PC-3 (cell line): ENCODE results near the gene STXBP4. TPM values are rescaled to one million over a fixed set of nuclear protein-coding genes. Genes with fewer than 3 reads are reported as not detected.

ENCODE experiments used
- ATAC-seq: fragments of 200-7000 bp; cut with Tn5 transposase; 2 replicates; pipeline ENCODE4 v1.9.1; 2020; ENCODE audit warnings: mild to moderate bottlenecking, moderate library complexity
- BruUV-seq: library from RNA; stranded (reverse); fragments of 400-500 nt; replicated peaks from 2 replicates; lab custom pipeline; 2021; lab: Mats Ljungman, UMichigan
- CTCF ChIA-PET: fragments of 300-600 bp; sonication (Branson Sonifier 250); formaldehyde crosslinking; loops from one replicate; lab custom pipeline; 2022; ENCODE audit warnings: antibody characterized with exemption; lab: Charles Lee
- POLR2A ChIA-PET: fragments of 300-600 bp; sonication (Branson Sonifier 250); formaldehyde crosslinking; loops from one replicate; lab custom pipeline; 2022; ENCODE audit warnings: antibody characterized with exemption; ENCODE audit not compliant: unreplicated experiment; lab: Charles Lee
- DNase-seq: peaks from one replicate; pipeline ENCODE4 v3.0.0-alpha.2; 2015
- H2AFZ ChIP-seq: fragments of 300-600 bp; sonication (generic); 2 replicates; pipeline ENCODE4 v1.6.0; 2016; ENCODE audit warnings: antibody characterized with exemption, low read length
- H3F3A ChIP-seq: fragments of 300-600 bp; sonication (generic); one replicate; pipeline ENCODE4 v1.6.0; 2017; ENCODE audit warnings: antibody characterized with exemption, low read length, control low read depth, mild to moderate bottlenecking; ENCODE audit not compliant: unreplicated experiment
- H3K27ac ChIP-seq: fragments of 300-600 bp; sonication (generic); 2 replicates; pipeline ENCODE4 v1.5.1; 2016; ENCODE audit warnings: mild to moderate bottlenecking, low read length
- H3K27me3 ChIP-seq: fragments of 300-600 bp; sonication (generic); 2 replicates; pipeline ENCODE4 v1.6.1; 2016; ENCODE audit warnings: low read length, mixed read lengths
- H3K36me3 ChIP-seq: fragments of 300-600 bp; sonication (generic); 2 replicates; pipeline ENCODE4 v1.6.1; 2016; ENCODE audit warnings: low read depth, mixed run types, low read length, mixed read lengths
- H3K4me1 ChIP-seq: fragments of 300-600 bp; sonication (generic); 2 replicates; pipeline ENCODE4 v1.5.1; 2016; ENCODE audit warnings: low read length; ENCODE audit not compliant: insufficient read depth
- H3K4me2 ChIP-seq: fragments of 300-600 bp; sonication (generic); 2 replicates; pipeline ENCODE4 v1.6.0; 2016; ENCODE audit warnings: low read length
- H3K4me3 ChIP-seq: fragments of 300-600 bp; sonication (generic); 2 replicates; pipeline ENCODE4 v1.5.1; 2016; ENCODE audit warnings: mild to moderate bottlenecking, low read length, mixed read lengths
- H3K79me2 ChIP-seq: fragments of 300-600 bp; sonication (generic); 2 replicates; pipeline ENCODE4 v1.6.1; 2017; ENCODE audit warnings: low read length, mixed read lengths
- H3K9ac ChIP-seq: fragments of 300-600 bp; sonication (generic); 2 replicates; pipeline ENCODE4 v1.6.0; 2016; ENCODE audit warnings: mild to moderate bottlenecking, low read length
- H3K9me2 ChIP-seq: fragments of 300-600 bp; sonication (generic); replicated peaks from 2 replicates; pipeline ENCODE4 v1.6.1; 2016; ENCODE audit warnings: mixed run types, low read length, mixed read lengths
- H3K9me3 ChIP-seq: fragments of 300-600 bp; sonication (generic); 2 replicates; pipeline ENCODE4 v1.6.1; 2016; ENCODE audit warnings: low read length, mixed read lengths
- H4K20me1 ChIP-seq: fragments of 300-600 bp; sonication (generic); 2 replicates; pipeline ENCODE4 v1.6.1; 2016; ENCODE audit warnings: low read length, mixed read lengths
- EZH2 ChIP-seq: fragments of 300-600 bp; sonication (generic); IDR thresholded peaks from one replicate; pipeline ENCODE4 v1.6.1; 2017; ENCODE audit warnings: antibody characterized with exemption, mild to moderate bottlenecking, low read length; ENCODE audit not compliant: unreplicated experiment
- EZH2phosphoT487 ChIP-seq: fragments of 300-600 bp; sonication (generic); IDR thresholded peaks from 2 replicates; pipeline ENCODE4 v1.6.1; 2018; ENCODE audit warnings: mild to moderate bottlenecking, antibody characterized with exemption, low read length, borderline replicate concordance
- intact Hi-C: fragments of 100-400 bp; cut with micrococcal nuclease; formaldehyde crosslinking; loops from 2 replicates; pipeline ENCODE4 v1.9.0; 2023
- total RNA-seq: library from RNA; depleted of rRNA; stranded (reverse); fragments of >200 nt; gene quantifications from 2 replicates; pipeline ENCODE4 v1.2.3, GENCODE V29; 2014
- TF ChIP-seq, protein P1 (sequence below): fragments of 300-600 bp; sonication (generic); conservative IDR thresholded peaks from 2 replicates; pipeline ENCODE4 v1.5.1; 2017; ENCODE audit warnings: antibody characterized with exemption, low read depth, mild to moderate bottlenecking, low read length

The STXBP4 gene
- total RNA-seq, 1 experiment from 2014 or later: 6.2 TPM

DNA sequence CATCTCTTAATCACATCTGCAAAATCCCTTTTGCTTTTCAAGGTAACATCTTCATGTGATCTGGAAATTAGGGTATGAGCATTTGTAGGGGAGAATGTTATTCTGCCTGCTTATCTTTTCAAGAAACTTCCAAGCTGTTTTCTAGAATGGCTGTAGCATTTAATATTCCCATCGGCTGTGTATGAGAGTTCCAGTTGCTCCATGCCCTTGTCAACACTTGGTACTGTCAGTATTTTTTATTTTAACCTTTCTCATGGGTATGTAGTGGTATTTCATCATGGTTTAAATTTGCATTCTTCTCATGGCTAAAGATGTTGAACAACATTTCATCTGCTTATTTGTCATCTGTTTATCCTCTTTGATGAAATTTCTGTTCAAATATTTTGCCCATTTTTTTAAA, 205.6 kb downstream of the STXBP4 start:
- Histone ChIP-seq H2AFZ (no peak overlapping the region), H3F3A (no peaks in the 10 kb centered on the region), H3K4me1 (0 out of 2 replicates have a peak, but pooled peaks cover 5% of the 10 kb centered on the region), H3K4me2 (no peak overlapping the region), H3K9me3 (no peaks in the 10 kb centered on the region), H3K79me2 (no peaks in the 10 kb centered on the region), H4K20me1 (no peaks in the 10 kb centered on the region), H3K36me3 (no peaks in the 10 kb centered on the region), H3K4me3 (no peak overlapping the region), H3K9me2 (no peaks in the 10 kb centered on the region), H3K9ac (no peak overlapping the region), H3K27ac (no peak overlapping the region), H3K27me3 (no peaks in the 10 kb centered on the region)
- POLR2A ChIA-PET: no interaction called here
- CTCF ChIA-PET: no interaction called here
- intact Hi-C loops: no loop called here
- no peak for DNase-seq
- BruUV-seq: no TSS peak
- TF ChIP-seq, protein P1, sequence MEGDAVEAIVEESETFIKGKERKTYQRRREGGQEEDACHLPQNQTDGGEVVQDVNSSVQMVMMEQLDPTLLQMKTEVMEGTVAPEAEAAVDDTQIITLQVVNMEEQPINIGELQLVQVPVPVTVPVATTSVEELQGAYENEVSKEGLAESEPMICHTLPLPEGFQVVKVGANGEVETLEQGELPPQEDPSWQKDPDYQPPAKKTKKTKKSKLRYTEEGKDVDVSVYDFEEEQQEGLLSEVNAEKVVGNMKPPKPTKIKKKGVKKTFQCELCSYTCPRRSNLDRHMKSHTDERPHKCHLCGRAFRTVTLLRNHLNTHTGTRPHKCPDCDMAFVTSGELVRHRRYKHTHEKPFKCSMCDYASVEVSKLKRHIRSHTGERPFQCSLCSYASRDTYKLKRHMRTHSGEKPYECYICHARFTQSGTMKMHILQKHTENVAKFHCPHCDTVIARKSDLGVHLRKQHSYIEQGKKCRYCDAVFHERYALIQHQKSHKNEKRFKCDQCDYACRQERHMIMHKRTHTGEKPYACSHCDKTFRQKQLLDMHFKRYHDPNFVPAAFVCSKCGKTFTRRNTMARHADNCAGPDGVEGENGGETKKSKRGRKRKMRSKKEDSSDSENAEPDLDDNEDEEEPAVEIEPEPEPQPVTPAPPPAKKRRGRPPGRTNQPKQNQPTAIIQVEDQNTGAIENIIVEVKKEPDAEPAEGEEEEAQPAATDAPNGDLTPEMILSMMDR: no peak
- no peak for TF ChIP-seq EZH2
- TF ChIP-seq EZH2phosphoT487: no peak
- ATAC-seq: no peak

DNA sequence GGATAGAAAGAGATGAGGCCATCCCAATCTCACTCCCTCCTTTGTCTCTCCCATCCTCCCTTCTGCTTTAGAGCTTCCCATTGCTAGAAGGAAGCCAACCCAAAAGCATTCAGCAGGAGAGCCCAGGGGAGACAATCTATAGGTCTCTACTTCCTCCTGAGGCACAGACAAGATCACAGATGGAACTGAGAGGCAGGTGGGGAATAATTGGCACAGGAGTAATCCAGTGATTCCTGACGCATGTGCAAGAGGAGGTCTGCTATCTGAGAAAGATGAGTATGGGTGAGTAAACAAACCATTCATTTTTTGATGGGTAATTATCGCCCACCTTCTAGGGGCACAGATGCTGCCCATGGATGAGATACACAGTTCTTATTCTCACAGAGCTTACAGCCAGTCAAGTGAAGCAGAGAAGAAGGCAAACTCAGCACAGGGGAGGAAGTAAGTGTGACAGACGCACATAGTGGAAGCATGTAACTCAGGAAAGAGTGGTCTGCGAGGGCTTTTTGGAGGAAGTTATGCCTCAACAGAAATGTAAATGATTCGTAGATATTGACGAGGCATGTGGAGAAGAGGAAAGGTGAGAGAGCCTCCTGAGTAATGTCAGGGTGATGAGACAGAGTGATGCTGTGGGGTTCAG, 207.3 kb downstream of the STXBP4 start:
- CTCF ChIA-PET: no interaction called here

More for the DNA sequence above, 207.3 kb downstream of the STXBP4 start:
- no peak overlapping the region for H3K9ac ChIP-seq
- H3K27me3 ChIP-seq: no peaks in the 10 kb centered on the region
- H3K4me3 ChIP-seq: no peak overlapping the region
- no peak overlapping the region for H3K27ac ChIP-seq
- ATAC-seq: no peak
- H3K4me2 ChIP-seq: no peak overlapping the region
- intact Hi-C loops: no loop called here
- H3K79me2 ChIP-seq: no peaks in the 10 kb centered on the region
- POLR2A ChIA-PET: no interaction called here
- no peaks in the 10 kb centered on the region for H3K9me2 ChIP-seq
- H3K4me1 ChIP-seq: 0 out of 2 replicates have a peak, but pooled peaks cover 5% of the 10 kb centered on the region
- no peaks in the 10 kb centered on the region for H3K36me3 ChIP-seq
- H3F3A ChIP-seq: no peaks in the 10 kb centered on the region
- BruUV-seq: no TSS peak
- H3K9me3 ChIP-seq: no peaks in the 10 kb centered on the region
- TF ChIP-seq, protein P1: no peak
- TF ChIP-seq EZH2phosphoT487 (no peak), EZH2 (no peak)
- H4K20me1 ChIP-seq: no peaks in the 10 kb centered on the region
- no peak for DNase-seq
- H2AFZ ChIP-seq: no peak overlapping the region
